Measurements from ENCODE around the gene PARP3.
"Not testable (repeated sequence)": the region's sequence is repeated elsewhere in the genome, so short reads cannot be mapped to it uniquely, and the experiment has no call there.

PARP3 gene

DNA sequence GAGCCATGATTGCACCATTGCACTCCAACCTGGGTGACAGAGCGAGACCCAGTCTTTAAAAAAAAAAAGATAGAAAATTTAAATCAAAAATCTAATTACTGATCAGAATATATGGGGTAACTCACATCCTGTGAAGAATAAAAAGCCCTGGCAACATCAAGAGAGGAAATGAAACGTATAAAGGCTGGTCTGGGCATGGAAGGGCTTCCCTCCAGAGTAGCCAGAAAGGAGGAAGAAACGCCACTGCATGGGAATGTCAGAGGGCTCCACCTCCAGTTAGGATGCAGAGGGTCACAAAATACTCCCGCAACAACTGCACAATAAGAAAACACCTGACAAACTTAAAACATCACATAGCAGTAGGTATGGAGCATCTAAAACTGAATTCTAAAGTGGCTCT, 34.1 kb upstream of the PARP3 start:
- Histone ChIP-seq H3K36me3 (ENCODE audit: insufficient read depth, low read length) (no peaks in the 10 kb centered on the region), H3K4me3 (no peak overlapping the region), H3K9me3 (ENCODE audit: low read depth, low read length) (no peaks in the 10 kb centered on the region), H3K9ac (ENCODE audit: insufficient read length) (no peak overlapping the region), H3K27ac (no peak overlapping the region)
- TF ChIP-seq POLR2AphosphoS5 (IDR thresholded peaks at IDR 0.05; ENCODE audit: borderline replicate concordance, low read depth, low read length) = no peak
- no peak for TF ChIP-seq EZH2 (IDR thresholded peaks at IDR 0.05)
- TF ChIP-seq FOXP2 (optimal IDR thresholded peaks at IDR 0.05; ENCODE audit: control extremely low read depth, extremely low read length, insufficient read depth) = no peak
- no peak for DNase-seq (ENCODE audit: low read depth, low spot score)

DNA sequence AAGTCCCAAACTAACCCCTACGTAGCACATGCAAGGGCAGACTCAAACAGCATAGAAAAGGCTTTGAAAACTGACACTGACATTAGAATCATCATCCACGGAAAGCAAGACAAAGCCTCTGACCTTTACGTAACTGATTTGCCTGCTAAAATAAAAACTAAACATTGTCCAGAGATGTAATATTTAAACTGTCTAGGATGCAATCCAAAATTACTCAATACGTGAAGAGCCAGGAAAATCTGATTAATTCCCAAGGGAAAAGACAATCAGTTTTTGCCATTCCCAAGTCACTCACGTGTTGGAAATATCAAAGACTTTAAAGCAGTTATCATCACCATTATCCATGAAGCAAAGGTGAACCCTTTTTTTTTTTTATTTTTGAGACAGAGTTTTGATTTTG, 25.7 kb upstream of the PARP3 start:
- Histone ChIP-seq H3K27ac (no peak overlapping the region), H3K9ac (ENCODE audit: insufficient read length) (no peak overlapping the region), H3K4me3 (no peak overlapping the region), H3K9me3 (ENCODE audit: low read depth, low read length) (no peaks in the 10 kb centered on the region), H3K36me3 (ENCODE audit: insufficient read depth, low read length) (no peaks in the 10 kb centered on the region)
- DNase-seq (ENCODE audit: low read depth, low spot score) = no peak
- no peak for TF ChIP-seq EZH2 (IDR thresholded peaks at IDR 0.05)
- no peak for TF ChIP-seq POLR2AphosphoS5 (IDR thresholded peaks at IDR 0.05; ENCODE audit: borderline replicate concordance, low read depth, low read length)
- no peak for TF ChIP-seq FOXP2 (optimal IDR thresholded peaks at IDR 0.05; ENCODE audit: control extremely low read depth, extremely low read length, insufficient read depth)

DNA sequence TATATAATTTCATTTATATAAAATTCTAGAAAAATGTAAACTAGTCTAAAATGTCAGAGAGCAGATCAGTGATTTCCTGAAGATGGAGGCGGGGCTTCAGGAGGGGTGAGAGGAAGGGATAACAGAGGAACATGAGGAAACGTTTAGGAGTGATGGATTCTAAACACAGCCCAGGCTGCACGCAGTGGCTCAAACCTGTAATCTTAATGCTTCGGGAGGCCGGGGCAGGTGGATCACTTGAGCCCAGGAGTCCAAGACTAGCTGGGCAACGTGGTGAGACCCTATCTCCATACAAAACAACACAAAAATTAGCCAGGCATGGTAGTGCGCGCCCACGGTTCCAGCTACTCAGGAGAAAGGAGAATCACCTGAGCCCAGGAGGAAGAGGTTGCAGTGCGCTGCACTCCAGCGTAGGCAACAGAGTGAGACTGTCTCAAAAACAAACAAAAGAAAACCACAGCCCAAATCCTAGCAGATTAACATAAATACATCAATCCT, 21.0 kb upstream of the PARP3 start:
- H3K9ac ChIP-seq (ENCODE audit: insufficient read length) = no peak overlapping the region
- H3K36me3 ChIP-seq (ENCODE audit: insufficient read depth, low read length) = no peaks in the 10 kb centered on the region
- no peaks in the 10 kb centered on the region for H3K9me3 ChIP-seq (ENCODE audit: low read depth, low read length)
- TF ChIP-seq FOXP2 (optimal IDR thresholded peaks at IDR 0.05; ENCODE audit: control extremely low read depth, extremely low read length, insufficient read depth) = no peak
- TF ChIP-seq POLR2AphosphoS5 (IDR thresholded peaks at IDR 0.05; ENCODE audit: borderline replicate concordance, low read depth, low read length) = no peak
- no peak for TF ChIP-seq EZH2 (IDR thresholded peaks at IDR 0.05)
- H3K27ac ChIP-seq = no peak overlapping the region
- no peak overlapping the region for H3K4me3 ChIP-seq
- no peak for DNase-seq (ENCODE audit: low read depth, low spot score)

DNA sequence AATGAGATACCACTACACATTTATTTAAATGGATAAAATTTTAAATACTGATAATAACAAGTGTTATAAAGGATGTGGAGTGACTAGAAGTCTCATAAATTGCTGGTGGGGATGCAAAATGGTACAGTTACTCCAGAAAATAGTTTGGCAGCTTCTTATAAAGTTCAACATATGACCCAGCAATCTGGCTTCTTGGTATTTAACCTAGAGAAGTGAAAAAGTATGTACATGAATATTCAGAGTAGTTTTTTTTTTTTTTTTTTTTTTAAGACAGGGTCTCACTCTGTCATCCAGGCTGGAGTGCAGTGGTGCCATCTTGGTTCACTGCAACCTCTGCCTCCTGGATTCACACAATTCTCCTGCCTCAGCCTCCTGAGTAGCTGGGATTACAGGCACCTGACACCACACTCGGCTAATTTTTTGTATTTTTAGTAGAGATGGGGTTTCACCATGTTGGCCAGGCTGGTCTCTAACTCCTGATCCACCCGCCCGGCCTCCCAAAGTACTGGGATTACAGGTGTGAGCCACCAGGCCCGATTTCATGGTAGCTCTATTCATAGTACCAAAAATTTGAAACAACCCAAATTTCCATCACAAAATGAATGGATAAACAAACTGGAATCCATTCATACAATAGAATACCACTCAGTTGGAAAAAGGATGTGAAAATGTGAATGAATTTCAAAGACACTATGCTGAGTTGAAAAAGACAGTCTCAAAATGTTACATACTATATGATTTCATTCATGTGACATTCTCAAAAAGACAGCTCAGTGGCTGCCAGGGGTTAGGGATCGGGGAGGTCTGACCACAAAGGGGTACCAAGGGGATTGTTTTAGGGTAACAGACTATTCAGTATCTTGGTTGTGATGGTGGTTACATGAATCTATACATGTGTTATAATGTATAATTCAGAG, 14.8 kb upstream of the PARP3 start:
- H3K36me3 ChIP-seq (ENCODE audit: insufficient read depth, low read length) = no peaks in the 10 kb centered on the region
- DNase-seq (ENCODE audit: low read depth, low spot score) = no peak

DNA sequence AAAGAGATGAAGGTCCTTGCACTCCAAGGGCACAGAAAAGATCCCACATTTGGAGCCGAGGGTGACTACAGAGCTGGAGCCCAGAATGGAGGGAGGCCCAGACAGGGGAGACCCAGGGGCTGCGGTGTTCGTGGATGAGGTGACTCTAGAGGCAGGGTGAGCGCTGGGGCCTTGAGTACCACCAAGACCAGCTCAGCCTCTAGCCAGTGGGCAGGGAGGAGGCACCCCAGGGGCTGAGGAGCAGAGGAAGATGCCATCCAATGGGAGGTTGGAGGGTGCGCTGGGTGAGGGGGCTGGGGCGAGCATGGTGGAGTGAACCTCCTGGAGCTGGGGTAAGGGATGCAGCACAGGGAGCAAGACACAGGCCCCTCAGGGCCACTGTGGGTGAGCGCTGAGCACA, 13.7 kb upstream of the PARP3 start:
- H3K9ac ChIP-seq (ENCODE audit: insufficient read length) = no peak overlapping the region
- TF ChIP-seq EZH2 (IDR thresholded peaks at IDR 0.05) (no peak), FOXP2 (optimal IDR thresholded peaks at IDR 0.05; ENCODE audit: control extremely low read depth, extremely low read length, insufficient read depth) (no peak), POLR2AphosphoS5 (IDR thresholded peaks at IDR 0.05; ENCODE audit: borderline replicate concordance, low read depth, low read length) (no peak)

More for the DNA sequence above, 14.8 kb upstream of the PARP3 start:
- no peak overlapping the region for H3K4me3 ChIP-seq
- no peak overlapping the region for H3K27ac ChIP-seq
- no peaks in the 10 kb centered on the region for H3K9me3 ChIP-seq (ENCODE audit: low read depth, low read length)
- TF ChIP-seq FOXP2 (optimal IDR thresholded peaks at IDR 0.05; ENCODE audit: control extremely low read depth, extremely low read length, insufficient read depth) (no peak), EZH2 (IDR thresholded peaks at IDR 0.05) (no peak), POLR2AphosphoS5 (IDR thresholded peaks at IDR 0.05; ENCODE audit: borderline replicate concordance, low read depth, low read length) (no peak)
- no peak overlapping the region for H3K9ac ChIP-seq (ENCODE audit: insufficient read length)

DNA sequence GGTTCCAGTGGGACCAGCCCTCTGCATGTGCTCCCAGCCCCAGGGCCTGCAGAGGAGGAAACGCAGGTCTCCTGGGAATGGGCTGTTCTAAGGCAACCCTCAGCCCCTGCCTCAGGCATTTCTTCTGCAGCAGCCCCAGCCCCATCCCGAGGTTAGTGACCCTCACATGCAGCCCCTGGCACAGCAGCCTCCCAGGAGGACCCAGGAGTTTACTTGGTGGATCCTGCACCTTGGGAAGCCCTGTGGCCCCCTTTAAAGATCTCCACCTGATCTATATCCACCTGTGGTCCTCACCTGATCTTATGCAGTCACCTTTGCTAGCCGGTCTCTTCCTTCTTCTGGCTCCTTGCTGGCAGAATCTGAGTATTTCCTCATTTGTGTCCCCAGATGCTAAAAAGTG, 13.2 kb upstream of the PARP3 start:
- H3K4me3 ChIP-seq; DNase-seq (ENCODE audit: low read depth, low spot score); H3K36me3 ChIP-seq (ENCODE audit: insufficient read depth, low read length); H3K9me3 ChIP-seq (ENCODE audit: low read depth, low read length); H3K9ac ChIP-seq (ENCODE audit: insufficient read length); H3K27ac ChIP-seq: not testable (repeated sequence)

More for the DNA sequence above, 13.7 kb upstream of the PARP3 start:
- Histone ChIP-seq H3K4me3 (no peak overlapping the region), H3K9me3 (ENCODE audit: low read depth, low read length) (no peaks in the 10 kb centered on the region), H3K27ac (no peak overlapping the region), H3K36me3 (ENCODE audit: insufficient read depth, low read length) (no peaks in the 10 kb centered on the region; the same call in 1 of the 2 replicates)
- DNase-seq (ENCODE audit: low read depth, low spot score) = no peak

DNA sequence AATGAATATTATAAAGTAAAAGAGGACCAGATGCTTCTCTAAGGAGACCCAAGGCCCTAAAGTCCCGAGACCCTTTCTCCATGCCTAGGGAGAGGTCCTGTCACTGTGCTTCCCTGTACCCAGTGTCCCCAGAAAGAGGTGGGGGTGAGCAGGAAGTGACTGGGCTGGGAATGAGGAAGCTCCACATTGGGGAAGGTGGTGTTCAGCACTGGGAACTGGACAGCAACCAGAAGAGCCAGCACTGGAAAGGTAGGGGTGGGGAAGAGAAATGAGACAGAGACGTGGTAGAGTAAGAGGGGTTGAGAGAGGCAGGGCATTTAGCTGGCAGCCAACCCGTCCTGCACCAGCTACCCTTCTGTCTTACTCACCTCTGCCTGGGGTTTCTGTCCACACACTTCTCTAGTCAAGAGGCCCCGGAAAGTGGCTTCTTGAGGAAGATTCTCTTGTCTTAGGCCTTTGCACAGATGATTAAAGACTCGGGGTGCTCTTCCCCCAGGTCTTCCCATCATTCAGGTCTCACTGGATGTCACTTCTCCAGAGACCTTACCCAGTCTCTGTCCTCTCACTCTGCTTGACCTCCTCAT, 12.7 kb upstream of the PARP3 start:
- DNase-seq (ENCODE audit: low read depth, low spot score) = no peak
- H3K9ac ChIP-seq (ENCODE audit: insufficient read length) = no peak overlapping the region
- no peaks in the 10 kb centered on the region; the same call in 1 of the 2 replicates for H3K36me3 ChIP-seq (ENCODE audit: insufficient read depth, low read length)
- TF ChIP-seq EZH2 (IDR thresholded peaks at IDR 0.05) = no peak
- TF ChIP-seq POLR2AphosphoS5 (IDR thresholded peaks at IDR 0.05; ENCODE audit: borderline replicate concordance, low read depth, low read length) = no peak
- TF ChIP-seq FOXP2 (optimal IDR thresholded peaks at IDR 0.05; ENCODE audit: control extremely low read depth, extremely low read length, insufficient read depth) = no peak
- no peak overlapping the region for H3K27ac ChIP-seq
- no peak overlapping the region for H3K4me3 ChIP-seq
- H3K9me3 ChIP-seq (ENCODE audit: low read depth, low read length) = no peaks in the 10 kb centered on the region

DNA sequence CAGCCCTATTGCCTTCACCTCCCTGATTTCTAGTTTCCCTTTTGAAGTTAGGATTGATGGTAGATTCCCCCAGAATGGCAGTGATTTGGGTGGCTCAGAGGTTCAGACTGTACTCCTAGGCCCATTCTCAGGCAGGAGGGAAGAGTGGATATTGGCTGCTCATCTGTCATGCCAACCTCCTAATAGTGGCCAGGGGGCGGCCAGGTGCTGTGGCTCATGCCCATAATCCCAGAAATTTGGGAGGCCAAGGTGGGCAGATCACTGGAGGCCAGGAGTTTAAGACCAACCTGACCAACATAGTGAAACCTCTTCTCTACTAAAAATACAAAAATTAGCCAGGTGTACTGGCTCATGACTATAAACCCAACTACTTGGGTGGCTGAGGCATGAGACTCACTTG, 11.7 kb upstream of the PARP3 start:
- no peak overlapping the region for H3K27ac ChIP-seq
- no peak for TF ChIP-seq EZH2 (IDR thresholded peaks at IDR 0.05)
- TF ChIP-seq POLR2AphosphoS5 (IDR thresholded peaks at IDR 0.05; ENCODE audit: borderline replicate concordance, low read depth, low read length) = no peak
- TF ChIP-seq FOXP2 (optimal IDR thresholded peaks at IDR 0.05; ENCODE audit: control extremely low read depth, extremely low read length, insufficient read depth) = no peak

More for the DNA sequence above, 11.7 kb upstream of the PARP3 start:
- H3K4me3 ChIP-seq = no peak overlapping the region
- no peak for DNase-seq (ENCODE audit: low read depth, low spot score)
- H3K36me3 ChIP-seq (ENCODE audit: insufficient read depth, low read length) = no peaks in the 10 kb centered on the region; the same call in 1 of the 2 replicates
- no peak overlapping the region for H3K9ac ChIP-seq (ENCODE audit: insufficient read length)
- no peaks in the 10 kb centered on the region for H3K9me3 ChIP-seq (ENCODE audit: low read depth, low read length)

Measured in SK-N-MC (cell line).